Activated effector memory CD4-positive, alpha-beta T cell treated with Interleukin-2 at 50 U/mL for 16 hours (primary cell): ENCODE results near the gene SHLD1.

Experiments
- DNase-seq: peaks from one replicate; pipeline ENCODE4 v3.0.0-alpha.2; 2020

SHLD1 gene

DNA sequence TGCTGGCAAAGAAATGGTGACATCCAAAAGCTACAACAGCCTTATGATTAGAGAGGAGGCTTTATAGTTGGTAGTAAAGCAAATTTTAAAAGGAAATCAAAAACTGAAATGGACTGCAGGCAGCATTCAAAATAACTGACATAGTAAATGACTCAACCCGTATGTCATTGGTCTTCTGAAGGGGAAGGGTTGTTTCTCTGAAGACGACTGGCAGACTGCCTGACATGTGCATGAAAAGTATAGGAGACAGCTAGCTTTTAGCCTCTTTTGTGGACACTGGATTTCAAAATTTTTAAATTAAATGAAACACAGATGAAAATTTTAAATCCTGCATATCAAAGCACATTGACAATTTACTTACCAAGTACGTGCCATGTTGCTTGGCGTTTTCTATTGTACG is 109.4 kb downstream of the SHLD1 start:
- DNase-seq: no peak

GRCh38 chr20:5862703-5863039 is 112.5 kb downstream of the SHLD1 start:
- DNase-seq: no peak

GRCh38 chr20:5863040-5863833 is 113.0 kb downstream of the SHLD1 start:
- DNase-seq: no peak

GRCh38 chr20:5864428-5864827 is 114.2 kb downstream of the SHLD1 start:
- DNase-seq: no peak

DNA sequence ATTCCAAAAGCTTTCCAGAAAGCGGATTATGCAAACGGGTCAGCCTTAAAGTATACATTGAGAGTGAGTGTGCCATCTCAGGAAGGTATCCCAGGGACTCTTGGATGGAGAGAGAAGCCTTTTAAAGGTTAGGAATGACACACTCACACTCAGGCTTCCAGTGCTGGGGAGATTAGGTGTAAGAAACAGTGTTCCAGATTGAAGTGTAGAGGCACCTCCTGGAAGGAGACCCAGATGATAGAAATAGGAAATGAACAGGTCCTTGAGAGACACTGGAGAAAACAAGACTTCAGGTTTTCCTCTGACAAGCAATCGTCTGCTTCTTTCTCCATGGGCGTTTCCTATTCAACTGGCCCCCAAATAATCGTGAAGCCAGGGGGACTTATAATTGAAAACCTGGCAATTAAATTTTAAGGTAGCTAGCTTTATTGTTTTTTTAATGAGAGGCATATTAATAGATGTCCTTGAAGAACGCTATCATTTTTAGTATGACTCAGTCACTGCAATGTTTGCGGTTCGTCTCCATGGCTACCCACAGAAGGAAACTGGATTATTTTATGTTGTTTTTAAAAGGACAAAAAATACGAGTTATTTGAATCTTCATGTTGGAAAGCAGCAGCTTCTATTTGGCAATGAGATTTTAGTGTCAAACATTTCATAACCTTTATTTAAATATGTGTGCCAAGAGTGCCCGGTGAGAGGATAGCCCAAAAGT is 114.8 kb downstream of the SHLD1 start:
- DNase-seq: no peak

DNA sequence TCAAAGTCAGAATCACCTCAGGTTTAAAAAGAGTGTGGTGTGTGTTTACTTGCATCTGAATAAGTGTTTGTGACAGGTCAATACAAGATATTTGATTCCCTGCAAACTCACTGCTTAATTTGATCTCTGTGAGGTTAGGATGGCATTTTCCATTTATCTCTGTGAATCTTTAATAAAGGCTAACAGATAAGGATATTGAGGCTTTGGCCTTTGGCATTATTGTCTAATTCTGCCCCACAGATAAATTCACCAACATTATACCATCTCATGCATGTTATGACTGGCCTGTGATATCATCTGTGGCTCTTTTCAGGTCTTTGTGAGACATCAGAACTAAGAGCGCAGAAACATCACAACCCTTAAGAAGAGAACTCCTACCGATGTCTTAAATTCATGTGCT is 115.4 kb downstream of the SHLD1 start:
- no peak for DNase-seq

DNA sequence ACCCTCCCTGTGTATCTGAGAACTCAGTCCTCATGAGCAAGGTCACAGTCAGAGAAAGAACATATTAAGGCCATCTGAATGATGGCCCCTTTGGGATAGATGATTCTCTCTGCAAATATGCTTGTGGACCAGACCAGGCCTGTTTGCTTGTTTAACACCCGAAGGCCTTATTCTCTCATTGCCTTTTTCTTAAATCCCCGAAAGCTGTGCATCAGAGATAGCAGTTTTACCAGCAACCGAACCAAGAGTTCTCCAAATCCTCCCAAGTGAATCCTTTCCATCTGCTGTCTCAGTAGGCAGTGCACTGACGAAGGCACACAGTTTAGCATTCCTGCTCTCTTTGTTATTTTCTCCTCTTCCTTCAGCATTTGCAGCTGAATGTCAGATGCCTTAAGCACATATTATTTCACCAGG is 120.4 kb downstream of the SHLD1 start:
- no peak for DNase-seq

- DNase-seq: no peak
Observed at GRCh38 chr20:5871459-5872410, 121.5 kb downstream of the SHLD1 start.

DNA sequence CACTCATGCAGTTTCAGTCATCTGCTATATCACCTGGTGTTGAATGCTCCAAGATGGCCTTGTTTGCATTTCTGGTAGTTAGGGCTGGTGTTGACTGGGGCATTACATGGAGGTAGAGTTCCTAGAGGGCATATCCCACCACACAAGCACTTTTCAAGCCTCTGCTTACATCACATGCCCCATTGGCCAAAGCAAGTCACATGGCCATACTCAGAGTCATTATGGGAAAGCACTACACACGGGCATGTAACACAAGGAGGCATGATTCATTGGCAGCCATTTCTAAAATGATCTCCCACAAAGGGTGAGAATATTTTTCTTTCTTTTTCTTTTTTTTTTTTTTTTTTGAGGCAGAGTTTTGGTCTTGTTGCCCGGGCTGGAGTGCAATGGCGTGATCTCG is 126.9 kb downstream of the SHLD1 start:
- DNase-seq: no peak

DNA sequence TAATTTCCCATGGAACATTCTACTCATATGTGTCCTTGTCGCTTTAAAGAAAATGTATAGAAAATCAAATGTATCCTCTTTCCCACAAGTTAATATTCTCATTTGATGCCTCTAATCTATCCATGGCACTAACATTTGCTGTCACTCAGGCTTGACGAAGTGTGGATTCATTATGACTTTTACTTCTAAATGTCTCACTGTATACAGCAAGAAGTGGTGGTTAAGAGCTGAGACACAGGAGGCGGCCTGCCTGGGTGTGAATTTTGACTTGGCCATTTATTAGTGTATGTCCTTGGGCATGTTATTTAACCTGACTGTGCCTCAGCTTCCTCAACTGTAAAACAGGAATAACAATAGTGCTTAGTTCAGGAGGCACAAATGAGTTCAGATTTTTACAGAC is 130.1 kb downstream of the SHLD1 start:
- no peak for DNase-seq

- no peak for DNase-seq
Observed at GRCh38 chr20:5881703-5882102, 131.5 kb downstream of the SHLD1 start.

DNA sequence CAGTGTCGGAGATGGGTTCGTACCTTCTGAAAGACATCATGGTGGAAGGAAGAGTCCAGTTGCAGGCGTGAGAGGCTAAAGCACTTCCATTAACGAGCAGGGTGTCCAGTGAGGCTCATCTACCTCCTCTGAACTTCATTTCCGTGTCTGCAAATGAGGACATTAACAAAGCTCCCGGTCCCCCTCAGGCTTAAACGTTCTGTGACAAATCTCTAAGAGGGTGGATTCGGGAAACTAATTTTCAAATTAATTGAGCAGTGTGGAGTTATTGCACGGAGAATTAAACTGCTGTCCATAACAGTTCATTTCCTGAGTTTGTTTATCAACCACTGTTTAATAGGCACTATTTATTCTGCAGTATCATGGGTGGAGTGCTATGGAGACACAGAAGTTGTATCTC is 132.0 kb downstream of the SHLD1 start:
- DNase-seq: no peak

GRCh38 chr20:5884465-5885335 is 134.5 kb downstream of the SHLD1 start:
- no peak for DNase-seq

DNA sequence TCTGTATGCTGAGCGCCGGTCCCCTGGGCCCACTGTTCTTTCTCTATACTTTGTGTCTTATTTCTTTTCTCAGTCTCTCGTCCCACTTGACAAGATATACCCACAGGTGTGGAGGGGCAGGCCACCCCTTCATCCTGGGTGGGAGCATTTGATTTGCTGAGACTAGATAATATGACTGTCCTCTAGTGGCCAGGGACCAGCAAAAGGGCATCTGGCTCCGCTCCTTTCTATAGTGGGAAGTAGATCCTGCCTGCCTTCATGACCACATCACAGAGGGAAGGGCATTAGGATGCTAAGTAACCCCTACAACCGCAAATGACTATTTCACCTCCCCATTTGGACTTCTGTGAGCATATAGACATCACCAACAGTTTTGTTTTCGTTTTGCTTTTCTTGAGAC is 135.7 kb downstream of the SHLD1 start:
- no peak for DNase-seq

DNA sequence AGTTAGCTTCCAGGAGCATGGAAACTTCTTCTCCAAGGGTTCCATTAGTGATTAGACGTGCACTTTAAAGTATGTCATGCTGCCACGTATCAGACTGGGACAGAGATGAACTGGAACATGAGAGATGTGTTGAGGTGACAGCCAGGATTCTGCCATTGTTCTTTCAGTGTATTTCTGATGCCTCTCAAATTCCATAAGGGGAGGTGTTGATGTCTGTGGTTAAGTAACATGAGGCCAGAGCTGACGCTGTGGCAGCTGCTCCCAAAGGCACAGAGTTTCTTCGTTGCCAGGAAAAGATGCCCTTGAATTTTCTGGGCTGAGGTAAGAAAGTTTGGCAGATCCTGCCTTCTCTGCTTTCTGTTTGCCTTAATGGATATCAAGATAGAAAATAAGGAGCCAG is 136.6 kb downstream of the SHLD1 start:
- no peak for DNase-seq

GRCh38 chr20:5887386-5887785 is 137.2 kb downstream of the SHLD1 start:
- no peak for DNase-seq

DNA sequence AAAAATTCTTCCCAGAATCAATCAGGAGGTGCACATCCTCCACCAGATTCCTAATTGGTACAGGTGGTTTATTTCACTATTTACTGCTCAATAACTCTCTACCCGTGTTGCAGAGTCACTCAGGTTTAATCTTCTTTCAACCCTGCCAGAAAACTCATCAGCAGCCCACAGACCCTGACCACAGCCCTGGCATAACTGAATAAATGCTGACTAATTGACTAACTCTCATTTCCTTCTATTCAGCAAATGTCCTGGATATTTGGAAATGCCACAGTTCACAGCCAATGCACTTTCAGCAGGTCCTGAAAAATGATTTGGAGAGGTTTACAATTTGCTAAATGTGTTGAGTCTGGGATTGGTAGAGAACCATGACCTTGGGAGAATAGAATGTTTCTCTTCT is 137.8 kb downstream of the SHLD1 start:
- DNase-seq: no peak

- DNase-seq: no peak
Observed at GRCh38 chr20:5890773-5891441, 140.7 kb downstream of the SHLD1 start.

DNA sequence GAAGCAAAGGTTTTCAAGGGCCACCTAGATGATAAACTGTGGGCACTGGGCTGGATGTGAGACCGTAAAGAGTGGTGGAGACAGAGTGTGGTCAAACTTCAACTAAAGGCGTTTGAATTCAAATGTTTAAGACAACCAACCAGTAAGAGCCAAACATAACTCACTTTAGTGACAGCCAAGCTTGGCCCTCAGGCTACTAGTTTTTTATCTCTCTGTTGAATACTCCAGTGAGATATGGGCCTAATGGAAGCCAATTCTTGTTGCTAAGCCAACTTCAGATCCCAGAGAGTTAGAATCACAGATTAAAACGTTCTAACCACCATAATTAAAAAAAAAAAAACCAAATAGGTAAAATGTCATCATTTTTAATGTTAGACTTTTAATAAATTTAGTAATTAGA is 142.9 kb downstream of the SHLD1 start:
- no peak for DNase-seq

DNA sequence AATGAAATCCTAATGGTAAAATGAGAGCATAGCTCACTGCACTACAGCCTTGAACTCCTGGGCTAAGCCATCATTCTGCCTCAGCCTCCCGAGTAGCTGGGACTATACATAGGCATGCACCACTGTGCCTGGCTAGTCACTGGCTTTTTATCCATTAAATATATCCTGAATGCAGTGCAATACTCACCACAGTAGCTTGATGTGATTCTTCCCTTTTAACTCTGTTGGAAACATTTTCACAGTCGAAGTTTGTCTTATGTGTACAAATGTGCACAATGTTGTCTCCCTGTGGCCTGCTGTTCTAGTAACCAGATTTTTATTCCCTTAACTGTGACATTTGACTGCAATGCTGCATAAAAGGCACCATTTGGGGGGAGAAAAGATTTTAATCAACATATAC is 143.4 kb downstream of the SHLD1 start:
- DNase-seq: no peak

- no peak for DNase-seq
Observed at GRCh38 chr20:5895626-5896025, 145.4 kb downstream of the SHLD1 start.

- DNase-seq: no peak
Observed at GRCh38 chr20:5899444-5899843, 149.2 kb downstream of the SHLD1 start.
